GM19397 (cell line): ENCODE data around the gene CCNL1.
"Not testable (repeated sequence)": the region's sequence is repeated elsewhere in the genome, so short reads cannot be mapped to it uniquely, and the experiment has no call there.

Experiments used
- ATAC-seq: cut with Tn5 transposase; IDR thresholded peaks from one replicate; pipeline ENCODE4 v1.9.1; 2021; ENCODE audit warnings: mild to moderate bottlenecking, moderate library complexity; ENCODE audit not compliant: unreplicated experiment

CCNL1 gene

GRCh38 chr3:157172746-157173145, 12.8 kb upstream of the CCNL1 start:
- ATAC-seq: no peak

GRCh38 chr3:157170861-157171260, 10.9 kb upstream of the CCNL1 start:
- ATAC-seq: no peak

GRCh38 chr3:157167371-157168042, 7.6 kb upstream of the CCNL1 start:
- no peak for ATAC-seq

- ATAC-seq: peak; percentile 62
These were observed 6.6 kb upstream of the CCNL1 start for GRCh38 chr3:157166561-157166960.

- ATAC-seq: no peak
These were observed 6.2 kb upstream of the CCNL1 start for GRCh38 chr3:157166115-157166514.

- ATAC-seq: no peak
These were observed 3.4 kb upstream of the CCNL1 start for GRCh38 chr3:157163217-157163953.

GRCh38 chr3:157162620-157163019, 2.7 kb upstream of the CCNL1 start:
- not testable (repeated sequence) for ATAC-seq

- peak; percentile 30 for ATAC-seq
These were observed 894 bp upstream of the CCNL1 start for GRCh38 chr3:157160658-157161424.

GRCh38 chr3:157159037-157159761, 748 bp downstream of the CCNL1 start:
- ATAC-seq: peak; percentile 46

- ATAC-seq: no peak
These were observed 2.1 kb downstream of the CCNL1 start for GRCh38 chr3:157157836-157158235.

- ATAC-seq: no peak
These were observed 2.9 kb downstream of the CCNL1 start for GRCh38 chr3:157156837-157157635.

- no peak for ATAC-seq
These were observed 4.4 kb downstream of the CCNL1 start for GRCh38 chr3:157155591-157155990.

GRCh38 chr3:157154563-157155330, 5.2 kb downstream of the CCNL1 start:
- no peak for ATAC-seq

- ATAC-seq: no peak
These were observed 7.0 kb downstream of the CCNL1 start for GRCh38 chr3:157152930-157153329.

- no peak for ATAC-seq
These were observed 7.5 kb downstream of the CCNL1 start for GRCh38 chr3:157152438-157152837.

- no peak for ATAC-seq
These were observed 8.3 kb downstream of the CCNL1 start for GRCh38 chr3:157151627-157152026.

- no peak for ATAC-seq
These were observed 8.8 kb downstream of the CCNL1 start for GRCh38 chr3:157151151-157151550.

GRCh38 chr3:157149136-157149696, 10.7 kb downstream of the CCNL1 start:
- ATAC-seq: no peak

- no peak for ATAC-seq
These were observed 11.6 kb downstream of the CCNL1 start for GRCh38 chr3:157148196-157148889.
